ENCODE data around the gene IRX6. TPM values are rescaled to one million over a fixed set of nuclear protein-coding genes. Genes with fewer than 3 reads are reported as not detected.

Gene IRX6
- total RNA-seq, 2 donors from 2014 or later = not detected

GRCh38 chr16:55292491-55292890 is 31.5 kb upstream of the IRX6 start:
- Mint-ChIP-seq H3K9me3 (peaks cover 1 to 7% of the 10 kb centered on the region in 2 donors), H3K27ac (no peak overlapping the region), H3K4me3 (no peak overlapping the region), H3K27me3 (ENCODE audit: low read depth) (no peaks in the 10 kb centered on the region), H3K4me1 (ENCODE audit: low read depth) (no peaks in the 10 kb centered on the region), H3K36me3 (ENCODE audit: insufficient read depth in 2 of 2) (peaks cover under 1% of the 10 kb centered on the region in 2 donors)
- no peak for DNase-seq
- ATAC-seq (replicated peaks in 1 of 2) = no peak

DNA sequence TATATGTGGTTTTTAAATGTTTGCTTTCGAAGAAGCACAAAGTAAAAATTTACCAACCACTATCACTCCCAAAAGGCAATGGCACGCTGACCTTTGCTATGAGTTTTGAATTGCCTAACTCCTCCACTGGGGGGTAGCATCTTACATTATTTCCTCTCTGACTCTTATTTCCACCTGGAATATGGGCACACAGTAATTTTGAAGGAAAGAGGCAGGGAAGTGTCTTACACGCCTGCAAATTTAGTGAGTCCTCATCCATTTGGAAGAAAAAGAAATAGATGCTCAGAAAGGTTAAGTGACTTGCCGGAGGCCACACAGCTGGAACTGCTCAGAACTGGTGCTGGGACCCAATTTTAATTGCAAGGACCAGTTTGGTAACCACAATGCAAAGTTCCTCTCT is 29.9 kb upstream of the IRX6 start:
- ATAC-seq (replicated peaks in 1 of 2) (no peak), DNase-seq (no peak)
- Mint-ChIP-seq H3K4me3 (no peak overlapping the region), H3K4me1 (ENCODE audit: low read depth) (no peaks in the 10 kb centered on the region), H3K27ac (no peak overlapping the region), H3K36me3 (ENCODE audit: insufficient read depth in 2 of 2) (peaks cover 2% of the 10 kb centered on the region in 2 donors), H3K9me3 (peaks cover 0 to 4% of the 10 kb centered on the region in 2 donors), H3K27me3 (ENCODE audit: low read depth) (no peaks in the 10 kb centered on the region)

DNA sequence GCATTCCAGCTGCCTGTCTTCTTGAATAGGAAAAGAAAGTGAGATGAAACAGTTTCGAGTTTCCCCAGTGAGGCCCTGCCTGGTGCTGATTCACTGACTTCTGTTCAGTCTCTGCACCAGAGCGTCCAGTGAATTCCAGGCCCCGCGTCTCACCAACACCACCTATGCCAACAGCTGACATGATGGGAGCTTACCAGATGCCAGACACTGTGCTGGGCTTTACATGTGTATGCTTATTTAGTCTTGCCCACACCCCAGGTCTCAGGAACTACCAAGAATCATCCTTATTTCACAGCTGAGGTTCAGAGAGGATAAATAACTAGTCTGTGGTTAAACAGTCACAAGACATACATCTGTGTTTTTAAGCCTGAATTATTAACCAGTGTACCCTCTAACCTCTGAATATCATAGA is 29.1 kb upstream of the IRX6 start:
- Mint-ChIP-seq H3K27ac (no peak overlapping the region), H3K9me3 (peaks cover 0 to 2% of the 10 kb centered on the region in 2 donors), H3K27me3 (ENCODE audit: low read depth) (no peaks in the 10 kb centered on the region), H3K4me3 (no peak overlapping the region), H3K36me3 (ENCODE audit: insufficient read depth in 2 of 2) (peaks cover 2% of the 10 kb centered on the region in 2 donors), H3K4me1 (ENCODE audit: low read depth) (no peaks in the 10 kb centered on the region)
- ATAC-seq (replicated peaks in 1 of 2) (no peak), DNase-seq (no peak)

DNA sequence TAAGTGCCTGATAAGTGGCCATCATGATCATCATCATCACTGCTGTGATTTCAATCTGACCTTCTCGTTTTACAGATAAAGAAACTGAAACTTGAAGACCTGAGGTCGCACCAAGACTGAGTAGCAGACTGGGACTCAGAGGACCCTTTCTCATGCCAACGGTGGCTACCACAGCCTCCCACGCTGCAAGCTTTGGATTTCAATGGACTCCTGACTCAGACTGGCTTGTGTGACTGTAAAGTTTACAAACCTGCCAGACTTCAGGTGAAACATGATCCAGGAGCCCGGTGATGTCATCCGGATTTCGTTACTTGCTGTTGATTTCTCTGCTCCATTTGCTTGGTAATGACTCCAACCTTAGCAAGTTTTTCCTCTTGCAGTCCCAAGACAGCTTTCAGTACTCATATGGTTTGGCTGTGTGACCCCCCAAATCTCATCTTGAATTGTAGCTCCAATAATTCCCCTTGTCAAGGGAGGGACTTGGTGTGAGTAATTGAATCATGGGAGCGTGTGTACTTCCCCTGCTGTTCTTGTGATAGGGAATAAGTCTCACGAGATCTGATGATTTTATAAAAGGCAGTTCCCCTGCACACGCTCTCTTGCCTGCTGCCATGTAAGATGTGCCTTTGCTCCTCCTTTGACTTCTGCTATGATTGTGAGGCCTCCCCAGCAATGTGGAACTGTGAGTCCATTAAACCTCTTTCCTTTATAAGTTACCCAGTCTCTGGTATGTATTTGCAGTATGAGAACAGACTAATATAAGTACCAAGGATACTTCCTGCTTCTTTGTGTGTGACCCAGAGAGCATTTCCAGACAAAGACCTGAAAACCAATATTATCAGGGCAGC is 26.7 kb upstream of the IRX6 start:
- no peak for ATAC-seq (replicated peaks in 1 of 2)
- H3K27me3 Mint-ChIP-seq (ENCODE audit: low read depth) = peaks cover 15% of the 10 kb centered on the region
- no peaks in the 10 kb centered on the region for H3K4me1 Mint-ChIP-seq (ENCODE audit: low read depth)
- H3K4me3 Mint-ChIP-seq = no peak overlapping the region
- DNase-seq = no peak
- peaks cover 2% of the 10 kb centered on the region in 2 donors for H3K36me3 Mint-ChIP-seq (ENCODE audit: insufficient read depth in 2 of 2)
- peaks cover 0 to 2% of the 10 kb centered on the region in 2 donors for H3K9me3 Mint-ChIP-seq
- H3K27ac Mint-ChIP-seq = no peak overlapping the region

GRCh38 chr16:55297910-55298479 is 26.0 kb upstream of the IRX6 start:
- no peak for ATAC-seq (replicated peaks in 1 of 2)
- H3K27me3 Mint-ChIP-seq (ENCODE audit: low read depth) = peaks cover 20% of the 10 kb centered on the region
- H3K27ac Mint-ChIP-seq = no peak overlapping the region
- DNase-seq = no peak
- H3K36me3 Mint-ChIP-seq (ENCODE audit: insufficient read depth in 2 of 2) = peaks cover 2% of the 10 kb centered on the region in 2 donors
- no peaks in the 10 kb centered on the region for H3K4me1 Mint-ChIP-seq (ENCODE audit: low read depth)
- no peak overlapping the region for H3K4me3 Mint-ChIP-seq
- H3K9me3 Mint-ChIP-seq = peaks cover 0 to 2% of the 10 kb centered on the region in 2 donors

- Mint-ChIP-seq H3K27ac (no peak overlapping the region), H3K36me3 (ENCODE audit: insufficient read depth in 2 of 2) (peaks cover 2% of the 10 kb centered on the region in 2 donors), H3K27me3 (ENCODE audit: low read depth) (peaks cover 20% of the 10 kb centered on the region), H3K4me3 (no peak overlapping the region), H3K9me3 (peaks cover 0 to 2% of the 10 kb centered on the region in 2 donors), H3K4me1 (ENCODE audit: low read depth) (no peaks in the 10 kb centered on the region)
- no peak for ATAC-seq (replicated peaks in 1 of 2)
- DNase-seq = no peak
Measured at GRCh38 chr16:55301385-55302008, 22.5 kb upstream of the IRX6 start.

GRCh38 chr16:55302635-55303034 is 21.4 kb upstream of the IRX6 start:
- Mint-ChIP-seq H3K27me3 (ENCODE audit: low read depth) (peaks cover 20% of the 10 kb centered on the region), H3K9me3 (peaks cover 0 to under 1% of the 10 kb centered on the region in 2 donors), H3K4me1 (ENCODE audit: low read depth) (no peaks in the 10 kb centered on the region), H3K4me3 (no peak overlapping the region), H3K36me3 (ENCODE audit: insufficient read depth in 2 of 2) (peaks cover under 1% of the 10 kb centered on the region in 2 donors), H3K27ac (no peak overlapping the region)
- no peak for DNase-seq
- no peak for ATAC-seq (replicated peaks in 1 of 2)

DNA sequence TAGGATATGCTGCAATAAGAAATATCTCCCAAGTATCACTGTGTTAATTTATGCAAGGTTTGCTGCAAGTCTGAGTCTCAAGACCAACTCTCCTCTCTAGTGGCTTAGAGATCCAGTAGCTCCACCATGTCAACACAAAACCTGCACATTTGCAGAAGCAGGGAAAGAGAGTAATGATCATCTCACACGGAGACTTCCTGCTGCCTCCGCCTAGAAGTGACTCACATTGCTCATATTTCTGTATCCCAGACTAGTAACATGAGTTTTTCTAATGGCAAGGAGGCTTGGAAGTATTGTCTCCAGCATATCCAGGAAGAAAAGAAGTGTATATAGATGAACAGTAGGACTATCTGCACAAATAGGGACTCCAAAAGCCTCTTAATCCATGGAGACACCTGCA is 15.0 kb upstream of the IRX6 start:
- peaks cover 16% of the 10 kb centered on the region for H3K27me3 Mint-ChIP-seq (ENCODE audit: low read depth)
- H3K27ac Mint-ChIP-seq = no peak overlapping the region
- H3K9me3 Mint-ChIP-seq = peaks cover 0 to 3% of the 10 kb centered on the region in 2 donors
- no peak overlapping the region for H3K4me3 Mint-ChIP-seq
- no peaks in the 10 kb centered on the region for H3K36me3 Mint-ChIP-seq (ENCODE audit: insufficient read depth in 2 of 2)
- no peak for DNase-seq
- no peak for ATAC-seq (replicated peaks in 1 of 2)
- H3K4me1 Mint-ChIP-seq (ENCODE audit: low read depth) = no peaks in the 10 kb centered on the region

DNA sequence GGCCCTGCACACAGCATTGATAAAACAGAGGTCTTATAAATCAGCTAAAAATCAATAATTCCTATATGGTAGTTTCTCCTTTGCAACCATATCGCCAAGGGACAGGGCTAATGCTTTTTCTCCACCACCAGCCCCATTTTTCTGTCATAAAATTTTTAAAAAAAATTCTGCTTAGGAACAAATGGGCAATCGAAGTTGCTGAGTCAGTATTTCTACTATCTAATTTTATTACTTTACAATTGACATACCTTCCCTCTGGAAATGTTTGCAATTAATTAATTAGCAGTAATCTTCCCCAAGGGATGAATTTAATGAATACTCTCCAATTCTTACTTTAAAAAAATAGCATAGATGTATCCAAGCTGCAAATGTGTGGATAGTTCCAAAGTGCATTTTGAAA is 1.7 kb upstream of the IRX6 start:
- Mint-ChIP-seq H3K9me3 (no peaks in the 10 kb centered on the region), H3K4me1 (ENCODE audit: low read depth) (no peaks in the 10 kb centered on the region), H3K27ac (no peak overlapping the region), H3K36me3 (ENCODE audit: insufficient read depth in 2 of 2) (no peaks in the 10 kb centered on the region), H3K4me3 (no peak overlapping the region), H3K27me3 (ENCODE audit: low read depth) (peaks cover 38% of the 10 kb centered on the region)
- DNase-seq (no peak), ATAC-seq (replicated peaks in 1 of 2) (no peak)

GRCh38 chr16:55324285-55325079 is 479 bp downstream of the IRX6 start:
- Mint-ChIP-seq H3K4me3 (no peak overlapping the region), H3K27ac (no peak overlapping the region), H3K27me3 (ENCODE audit: low read depth) (peaks cover 46% of the 10 kb centered on the region), H3K4me1 (ENCODE audit: low read depth) (no peaks in the 10 kb centered on the region), H3K9me3 (no peaks in the 10 kb centered on the region), H3K36me3 (ENCODE audit: insufficient read depth in 2 of 2) (no peaks in the 10 kb centered on the region)
- no peak for DNase-seq
- ATAC-seq (replicated peaks in 1 of 2) = no peak

DNA sequence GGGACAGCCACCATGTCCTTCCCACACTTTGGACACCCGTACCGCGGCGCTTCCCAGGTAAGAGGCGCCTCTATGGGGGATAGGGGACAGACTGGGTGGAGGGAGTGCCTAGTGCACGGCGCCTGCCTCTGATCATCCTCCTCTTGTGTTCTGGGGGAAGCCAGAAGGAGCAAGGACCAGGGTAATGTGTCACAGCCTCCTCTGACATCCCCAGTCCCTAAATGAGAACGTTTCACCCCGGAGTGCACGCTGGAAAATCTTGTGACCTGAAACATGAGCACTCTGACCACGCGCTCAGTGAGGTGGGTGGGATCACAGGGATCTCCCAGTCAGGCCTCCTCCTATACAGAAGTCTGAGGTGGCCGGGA is 1.1 kb downstream of the IRX6 start:
- no peak for ATAC-seq (replicated peaks in 1 of 2)
- peaks cover 46% of the 10 kb centered on the region for H3K27me3 Mint-ChIP-seq (ENCODE audit: low read depth)
- H3K4me3 Mint-ChIP-seq = no peak overlapping the region
- no peaks in the 10 kb centered on the region for H3K9me3 Mint-ChIP-seq
- DNase-seq = no peak
- H3K36me3 Mint-ChIP-seq (ENCODE audit: insufficient read depth in 2 of 2) = no peaks in the 10 kb centered on the region
- no peak overlapping the region for H3K27ac Mint-ChIP-seq
- H3K4me1 Mint-ChIP-seq (ENCODE audit: low read depth) = no peaks in the 10 kb centered on the region

DNA sequence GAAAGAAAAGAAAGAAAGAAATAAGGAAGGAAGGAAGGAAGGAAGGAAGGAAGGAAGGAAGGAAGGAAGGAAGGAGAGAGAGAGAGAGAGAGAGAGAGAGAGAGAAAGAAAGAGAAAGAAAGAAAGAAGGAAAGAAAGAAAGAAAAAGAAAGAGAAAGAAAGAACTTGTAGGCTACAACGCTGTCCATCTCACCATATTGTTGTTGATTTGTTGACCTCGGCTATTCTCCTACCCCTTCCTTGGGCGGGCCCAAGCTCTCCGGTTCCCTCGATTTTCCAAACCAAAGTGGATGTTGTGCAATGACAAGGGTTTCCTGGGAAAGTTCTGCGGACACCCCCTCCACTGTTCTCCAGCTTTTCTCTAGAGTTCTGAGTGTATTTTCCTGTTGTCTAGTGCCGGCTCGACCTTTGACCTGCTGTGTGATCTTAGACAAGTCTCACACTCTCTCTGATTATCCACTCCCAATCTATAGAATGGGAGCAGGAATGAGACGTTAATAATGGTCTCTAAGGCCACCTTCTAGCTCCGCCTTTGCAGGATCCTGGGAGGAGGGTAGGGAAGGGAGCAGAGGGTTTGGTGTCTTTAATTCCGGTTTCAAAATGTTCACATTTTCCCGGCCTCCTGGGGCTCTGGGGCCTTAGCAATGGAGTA is 1.6 kb downstream of the IRX6 start:
- no peaks in the 10 kb centered on the region for H3K36me3 Mint-ChIP-seq (ENCODE audit: insufficient read depth in 2 of 2)
- ATAC-seq (replicated peaks in 1 of 2) (no peak), DNase-seq (no peak)
- peaks cover under 1% of the 10 kb centered on the region for H3K4me1 Mint-ChIP-seq (ENCODE audit: low read depth)
- H3K27ac Mint-ChIP-seq = no peak overlapping the region
- peaks cover 51% of the 10 kb centered on the region for H3K27me3 Mint-ChIP-seq (ENCODE audit: low read depth)
- no peak overlapping the region for H3K4me3 Mint-ChIP-seq
- no peaks in the 10 kb centered on the region for H3K9me3 Mint-ChIP-seq

All from activated T-cell treated with anti-CD3 and anti-CD28 coated beads, Interleukin-2, amount 50 U/mL, for 72 hours (primary cell).